DMS 273 (cell line): ENCODE measurements around the gene PSAPL1.

ENCODE experiments used
- DNase-seq: peaks from one replicate; lab custom pipeline; 2025; ENCODE audit not compliant: unreplicated experiment; lab: John Stamatoyannopoulos, UW

The PSAPL1 gene

DNA sequence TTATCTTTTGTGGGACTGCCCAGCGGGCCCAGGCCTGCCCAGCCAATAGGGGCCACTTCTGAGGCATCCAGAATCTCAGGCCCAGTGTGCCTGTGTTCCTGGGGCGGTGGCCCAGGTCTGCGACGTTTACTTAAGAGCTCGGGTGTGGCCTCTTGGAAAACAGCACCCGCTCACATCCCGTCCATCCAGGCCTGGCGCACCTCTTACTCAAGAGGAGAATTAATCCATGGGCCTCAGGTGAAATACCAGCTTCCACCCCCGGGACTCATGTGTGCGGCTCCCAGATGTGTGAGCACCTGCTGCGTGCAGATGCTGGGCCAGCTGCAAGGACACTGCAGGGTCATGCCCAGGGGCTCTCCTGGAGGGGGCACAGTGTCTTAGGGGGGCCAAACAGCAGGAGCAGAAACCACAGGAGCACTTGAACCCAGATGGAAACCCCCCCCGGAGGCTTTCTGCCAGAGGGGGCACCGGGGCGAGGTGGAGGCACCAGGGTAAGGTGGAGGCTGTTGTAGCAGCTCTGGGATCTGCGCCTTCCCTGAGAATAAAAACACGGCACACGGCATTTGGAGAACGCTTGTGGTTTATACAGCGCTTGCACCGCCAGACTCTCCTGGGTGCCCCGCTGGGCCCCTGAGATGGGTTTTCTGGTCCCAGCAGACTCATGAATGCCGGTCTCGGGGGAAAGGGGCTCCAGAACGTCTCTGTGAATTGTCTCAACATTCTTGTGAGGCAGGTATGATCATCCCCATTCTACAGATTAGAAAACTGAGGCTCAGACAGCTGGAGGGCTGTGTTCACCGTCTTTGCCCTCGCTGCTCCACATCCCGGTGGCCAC lies 2.8 kb downstream of the PSAPL1 start:
- DNase-seq = no peak

DNA sequence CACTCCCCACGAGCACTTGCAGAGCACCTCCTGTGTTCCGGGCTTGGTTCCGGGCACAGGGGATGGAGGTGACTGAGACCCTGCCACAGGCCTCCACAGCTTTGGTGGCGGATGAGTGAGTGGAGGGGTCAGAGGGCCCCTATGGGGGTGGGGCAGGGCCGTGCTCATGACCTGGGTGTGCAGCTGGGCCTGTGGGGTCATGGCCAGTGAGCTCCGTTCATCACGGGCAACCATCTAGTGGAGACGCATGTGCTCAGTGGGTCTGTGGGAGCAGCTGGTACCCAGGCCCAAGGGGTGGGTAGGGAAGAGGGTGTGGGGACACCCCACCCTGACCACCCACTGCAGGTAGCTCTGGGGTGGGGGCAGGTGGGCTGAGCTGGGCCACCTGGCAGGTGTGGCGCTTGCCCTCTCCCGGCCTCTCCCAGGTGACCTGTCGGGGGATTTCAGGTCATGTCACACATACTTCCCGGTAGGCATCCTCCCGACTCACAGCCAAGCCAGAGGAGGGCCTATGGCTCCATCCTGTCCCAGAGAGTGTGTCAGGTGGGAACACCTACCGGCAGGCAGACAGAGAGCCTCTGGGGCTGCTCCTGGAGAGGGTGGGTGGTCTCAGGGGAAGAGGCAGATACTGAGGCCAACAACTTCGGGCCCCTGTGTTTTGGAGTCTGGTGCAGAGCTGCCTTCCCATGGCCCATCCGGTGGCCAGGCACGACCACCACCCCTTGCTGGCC lies 3.6 kb downstream of the PSAPL1 start:
- DNase-seq = no peak

DNA sequence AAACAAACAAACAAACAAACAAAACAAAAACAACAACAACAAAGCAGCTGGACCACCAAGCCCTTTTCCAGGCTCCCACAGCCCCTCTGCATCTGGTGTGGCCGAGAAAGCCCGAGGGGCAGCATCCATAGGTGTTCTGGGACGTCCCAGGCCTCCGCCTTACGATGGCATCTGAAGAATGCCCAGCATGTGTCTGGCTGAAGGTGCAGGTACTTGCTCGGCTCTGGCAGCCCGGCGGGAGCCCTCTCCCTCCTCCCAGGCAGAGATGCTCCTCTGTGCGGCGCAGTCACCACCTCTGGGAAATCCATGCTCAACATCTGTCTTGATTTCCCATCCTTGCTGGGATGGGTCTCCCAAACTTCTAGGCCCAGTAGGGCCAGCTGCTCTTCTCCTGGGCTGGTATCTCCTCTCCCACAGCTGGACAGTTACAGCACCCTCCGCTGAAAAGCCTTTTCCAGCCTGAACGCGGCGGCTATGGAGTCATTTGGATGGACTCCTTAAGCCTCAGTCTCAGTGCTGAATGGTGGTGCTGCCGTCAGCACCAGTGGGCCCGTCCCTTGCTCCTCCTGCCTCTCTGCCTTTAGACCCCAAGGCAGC lies 4.3 kb downstream of the PSAPL1 start:
- no peak for DNase-seq

DNA sequence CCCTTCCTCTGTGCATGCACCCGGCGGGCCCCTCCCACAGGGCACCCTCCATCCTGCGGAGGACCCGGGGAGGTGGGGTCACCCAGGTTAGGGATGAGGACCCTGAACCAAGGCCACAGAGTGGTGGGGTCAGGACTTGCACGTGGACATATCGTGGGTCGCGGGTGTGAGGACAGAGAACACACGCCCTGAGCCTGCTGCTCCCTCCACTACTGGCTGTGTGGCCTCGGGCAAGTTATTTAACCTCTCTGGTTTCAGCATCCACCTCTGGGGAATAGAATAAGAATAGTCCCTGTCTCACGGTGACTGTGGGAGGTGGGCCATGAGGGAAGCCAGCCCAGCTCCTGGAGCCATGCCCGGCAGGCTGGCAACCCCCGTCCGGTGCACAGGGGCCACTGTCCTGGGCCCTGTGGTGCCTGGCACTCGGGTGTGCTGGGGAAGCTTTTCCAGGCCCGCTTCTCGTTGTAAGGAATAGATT lies 5.1 kb downstream of the PSAPL1 start:
- DNase-seq = no peak

DNA sequence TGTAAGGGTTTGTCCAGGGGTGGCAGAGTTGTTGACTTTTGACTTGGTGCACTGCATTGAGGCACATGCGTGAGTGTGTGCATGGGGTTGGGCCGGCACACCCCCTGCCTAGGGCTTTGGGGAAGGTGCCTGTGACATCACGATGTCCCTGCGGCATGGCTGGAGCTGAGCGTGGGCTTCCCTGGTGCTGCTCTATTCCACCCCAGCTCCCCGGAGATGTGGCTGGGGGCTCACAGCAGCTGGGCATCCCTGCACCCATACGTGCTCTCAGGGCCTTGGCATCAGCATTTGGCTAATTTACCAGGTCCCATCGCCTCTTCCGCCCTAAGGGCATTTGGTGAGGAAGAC lies 5.7 kb downstream of the PSAPL1 start:
- DNase-seq = no peak

DNA sequence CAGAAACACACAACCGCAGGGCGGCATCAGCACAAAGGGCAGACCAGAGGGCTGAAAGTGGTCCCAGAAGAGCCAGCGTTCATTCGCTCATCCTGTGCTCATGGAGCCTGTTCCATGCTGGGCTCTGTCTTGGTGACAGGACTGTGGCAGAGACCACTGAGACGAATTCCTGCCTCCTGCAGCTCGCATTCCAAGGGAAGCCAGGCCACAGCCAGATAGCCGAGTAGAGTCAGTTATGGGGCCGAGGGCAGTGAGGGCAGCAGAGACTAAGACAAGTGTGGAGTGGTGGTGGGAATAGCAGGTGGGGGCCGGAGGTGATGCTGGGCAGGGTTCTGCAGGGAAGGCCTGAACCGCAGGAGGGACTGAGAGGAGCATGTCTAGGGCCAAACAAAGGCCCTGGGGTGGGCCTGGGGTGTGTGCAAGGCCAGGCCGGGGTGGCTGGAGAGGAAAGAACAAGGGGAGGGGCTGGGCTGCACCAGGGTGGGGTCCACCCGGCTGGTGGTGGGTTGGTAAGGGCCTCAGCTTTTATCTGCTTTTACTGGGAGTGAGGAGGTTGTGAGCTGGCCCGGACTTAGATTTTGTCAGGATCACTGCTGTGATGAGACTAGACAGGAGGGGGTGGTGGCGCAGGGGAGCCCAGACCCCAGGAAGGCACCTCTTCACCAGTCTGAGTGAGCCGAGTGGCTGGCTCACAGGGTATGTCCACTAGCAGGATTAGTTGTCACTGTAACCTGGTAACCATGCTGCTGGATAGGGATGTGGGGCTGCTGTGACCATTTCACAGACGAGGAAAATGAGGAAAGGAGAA lies 6.3 kb downstream of the PSAPL1 start:
- no peak for DNase-seq

DNA sequence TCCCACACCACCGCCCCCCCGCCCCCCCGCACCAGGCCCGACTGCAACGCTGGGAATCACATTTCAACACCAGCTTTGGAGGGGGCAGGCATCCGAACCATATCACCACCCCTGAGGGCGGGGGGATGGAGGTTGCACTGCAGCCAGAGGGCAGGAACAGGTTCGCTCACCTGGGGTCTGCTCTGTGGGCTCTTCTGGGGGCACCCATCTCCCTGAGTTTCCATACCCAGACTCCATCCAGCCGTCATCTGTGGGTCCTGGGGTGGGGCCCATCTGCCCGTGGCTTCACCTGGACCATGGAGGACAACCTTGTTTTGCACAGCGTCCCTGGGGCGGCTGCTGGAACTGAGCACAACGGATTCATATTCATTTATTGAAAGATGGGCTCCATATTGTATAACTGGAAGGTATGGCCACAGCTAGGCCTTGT lies 6.9 kb downstream of the PSAPL1 start:
- DNase-seq = no peak

DNA sequence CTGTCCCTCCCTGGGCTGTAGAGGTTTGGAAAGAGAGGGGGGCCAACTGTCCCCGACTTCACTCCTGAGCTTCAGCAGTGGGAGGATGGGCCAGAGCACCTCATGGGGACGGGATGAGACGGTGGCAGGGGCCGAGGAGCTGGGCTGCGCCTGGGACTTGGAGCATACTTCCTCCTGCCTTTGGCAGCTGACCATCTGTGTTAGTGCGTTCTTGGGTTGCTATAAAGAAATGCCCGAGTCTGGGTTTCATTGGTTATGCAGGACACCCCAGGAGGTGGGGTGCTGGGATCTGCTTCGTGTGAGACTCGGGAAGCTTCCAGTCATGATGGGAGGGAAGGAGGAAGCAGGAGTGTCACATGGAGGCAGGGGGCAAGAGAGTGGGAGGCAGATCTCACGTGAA lies 7.4 kb downstream of the PSAPL1 start:
- no peak for DNase-seq

DNA sequence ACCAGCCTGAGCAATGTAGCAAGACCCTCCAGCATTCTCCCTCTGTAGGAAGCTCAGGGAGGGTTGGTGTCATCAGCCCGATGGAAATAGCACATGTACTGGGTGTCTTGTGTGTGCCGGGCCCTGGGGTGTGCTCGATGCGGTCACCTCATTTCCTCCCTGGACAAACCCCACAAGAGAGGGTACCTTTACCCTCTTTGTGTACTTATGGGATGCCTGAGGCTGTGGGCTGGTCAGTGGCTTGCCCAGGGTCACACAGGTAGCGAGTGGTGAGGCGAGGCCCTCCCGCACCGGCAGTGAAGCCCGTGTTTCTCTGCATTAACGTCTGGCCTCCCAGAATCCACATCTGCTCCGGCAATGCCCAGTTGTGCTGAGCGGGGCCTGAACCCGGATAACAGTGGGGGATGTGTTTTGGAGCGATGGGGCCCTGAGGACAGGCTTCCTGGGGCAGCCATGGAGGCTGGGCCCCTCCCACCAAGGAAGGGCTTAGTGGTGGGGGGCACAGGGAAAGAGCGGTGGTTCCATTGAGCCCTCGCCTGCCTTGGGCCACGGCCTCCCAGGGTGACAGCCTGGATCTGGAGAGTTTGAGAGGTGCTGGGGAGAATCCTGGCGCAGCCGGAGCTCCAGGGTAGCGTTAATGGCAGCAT lies 8.1 kb downstream of the PSAPL1 start:
- DNase-seq = no peak

DNA sequence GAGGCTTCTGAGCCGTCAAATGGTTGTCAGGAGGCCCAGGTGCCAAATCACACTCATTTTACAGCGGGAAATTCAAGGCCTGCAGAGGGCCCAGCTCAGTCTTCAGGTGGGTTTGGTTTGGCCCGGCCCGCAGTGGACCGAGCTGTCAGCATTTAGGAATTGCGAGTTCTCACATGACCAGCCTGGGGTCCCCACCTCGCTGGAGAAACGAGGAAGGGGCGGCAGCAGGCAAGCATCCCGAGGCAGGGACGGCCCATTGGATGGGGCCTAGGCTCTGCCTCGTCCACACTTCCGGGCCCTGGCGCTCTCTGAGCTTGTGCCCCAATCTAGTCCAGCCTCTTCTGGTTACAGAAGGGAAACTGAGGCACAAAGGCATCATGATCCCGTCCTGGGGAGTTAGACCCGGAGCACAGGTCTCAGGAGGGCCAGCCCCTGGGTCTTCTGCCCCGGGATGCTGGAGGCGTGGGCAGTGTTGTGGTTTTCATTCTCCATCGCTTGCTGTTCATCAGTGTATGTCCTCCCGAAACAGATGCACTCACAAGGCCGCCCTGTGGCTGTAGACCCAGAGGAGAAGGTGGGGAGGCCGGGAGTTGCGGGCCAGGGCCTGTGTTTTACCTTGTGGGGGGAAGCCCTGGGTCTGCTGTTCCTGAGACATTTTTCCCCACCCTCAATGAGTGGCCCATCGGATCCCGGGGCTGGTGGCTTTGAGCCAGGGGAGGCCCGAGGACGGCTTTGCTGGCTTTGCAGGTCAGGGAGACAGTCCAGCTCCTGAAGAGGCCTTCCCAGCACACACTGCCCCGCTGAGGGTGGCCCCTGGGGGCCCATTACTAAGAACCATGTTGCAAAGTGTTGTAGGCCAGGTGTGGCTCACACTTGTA lies 8.9 kb downstream of the PSAPL1 start:
- DNase-seq = no peak

DNA sequence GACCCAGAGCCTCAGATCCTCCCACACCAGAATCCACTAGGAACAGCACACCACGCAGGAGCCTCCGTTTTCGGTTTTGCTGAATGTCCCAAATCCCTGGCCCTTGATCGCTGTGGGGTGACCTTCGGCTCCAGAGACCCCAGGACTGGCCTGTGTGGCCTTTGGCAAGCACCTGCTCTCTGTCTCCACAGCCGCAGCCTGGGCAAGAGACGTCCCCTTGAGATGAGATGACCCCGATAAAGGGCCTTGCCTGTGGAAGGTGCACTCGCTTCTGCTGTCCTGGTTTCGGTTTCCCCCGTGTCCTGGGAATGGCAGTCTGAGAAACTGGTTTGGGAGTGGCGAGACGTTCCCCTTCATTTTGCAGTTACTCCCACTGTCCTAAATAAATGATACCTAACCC lies 9.6 kb downstream of the PSAPL1 start:
- no peak for DNase-seq

DNA sequence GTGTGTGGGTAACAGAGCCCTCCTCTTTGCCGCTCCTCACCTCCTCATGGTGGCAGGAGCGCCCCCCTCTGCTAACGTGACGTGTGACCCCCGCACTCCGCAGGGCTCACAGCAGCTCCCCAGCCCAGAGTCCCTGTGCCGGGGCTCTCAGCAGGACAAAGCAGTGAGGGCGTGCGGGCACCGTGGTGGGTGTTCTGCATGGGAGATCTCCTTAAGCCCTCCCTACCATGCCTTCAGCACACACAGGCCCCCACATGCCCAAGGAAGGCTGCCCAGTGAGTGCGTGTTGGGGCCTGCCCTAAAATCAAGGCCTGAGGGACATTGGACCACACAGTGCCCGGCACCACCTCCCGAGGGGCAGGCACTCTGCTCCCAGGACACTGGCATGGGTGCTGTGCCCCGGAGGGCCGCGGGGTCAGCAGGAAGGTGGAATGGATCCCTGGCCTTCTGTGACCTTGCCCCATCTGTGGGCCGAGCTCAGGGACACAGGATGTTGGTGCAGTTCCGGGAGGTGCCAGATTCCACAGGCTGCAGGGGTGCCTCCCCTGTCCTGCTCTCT lies 10.1 kb downstream of the PSAPL1 start:
- no peak for DNase-seq

DNA sequence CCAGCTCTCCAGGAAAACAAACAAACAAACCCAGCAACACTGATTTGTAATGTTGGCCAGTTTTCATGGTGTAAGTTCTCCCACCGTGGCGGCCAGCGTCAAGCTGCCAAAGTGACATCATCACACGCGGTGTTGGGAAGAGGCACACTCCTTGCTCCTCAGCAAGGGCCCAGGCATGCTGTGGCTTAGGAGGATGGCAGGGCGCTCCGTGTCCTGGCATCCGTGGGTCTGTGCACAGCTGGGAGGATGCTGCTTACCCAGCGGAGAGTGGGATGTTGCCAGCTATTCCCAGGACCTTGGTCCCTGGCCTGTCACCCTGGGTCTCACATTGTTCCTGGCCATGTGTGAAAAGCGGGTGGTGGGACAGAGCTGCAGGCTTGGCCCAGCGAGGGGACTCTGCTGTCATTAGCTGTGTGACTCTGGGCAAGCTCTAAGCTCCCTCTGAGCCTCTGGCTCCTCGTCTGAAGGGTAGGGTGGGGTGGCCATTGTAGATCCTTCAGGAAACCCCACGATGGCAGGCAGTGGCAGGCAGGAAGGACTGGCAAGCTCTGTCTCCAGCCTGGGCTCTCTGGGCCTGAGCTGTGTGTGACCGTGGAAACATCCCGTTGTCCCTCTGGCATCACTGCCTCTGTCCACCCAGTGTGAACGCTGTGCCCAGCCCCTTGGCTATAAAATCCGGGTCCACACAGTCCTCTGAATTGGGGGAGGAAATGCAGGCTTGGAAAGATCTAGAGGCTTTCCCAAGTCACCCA lies 10.8 kb downstream of the PSAPL1 start:
- DNase-seq = no peak

DNA sequence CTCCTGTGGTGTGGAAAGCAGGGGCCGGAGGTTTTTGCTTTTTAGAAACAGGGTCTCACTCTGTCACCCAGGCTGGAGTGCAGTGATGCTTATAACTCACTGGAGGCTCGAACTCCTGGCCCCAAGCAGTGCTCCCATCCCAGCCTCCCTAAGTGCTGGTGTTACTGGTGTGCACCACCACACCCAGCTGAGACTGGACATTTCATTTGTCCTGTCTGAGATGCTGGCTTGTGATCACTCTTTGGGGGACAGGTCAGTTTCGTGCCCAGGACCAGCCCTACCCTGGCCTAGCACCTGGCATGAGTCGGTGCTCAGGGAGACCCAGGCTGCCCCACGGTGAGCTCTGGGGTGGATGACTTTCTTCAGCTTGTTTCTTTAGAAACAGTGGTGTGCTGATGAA lies 11.3 kb downstream of the PSAPL1 start:
- no peak for DNase-seq

DNA sequence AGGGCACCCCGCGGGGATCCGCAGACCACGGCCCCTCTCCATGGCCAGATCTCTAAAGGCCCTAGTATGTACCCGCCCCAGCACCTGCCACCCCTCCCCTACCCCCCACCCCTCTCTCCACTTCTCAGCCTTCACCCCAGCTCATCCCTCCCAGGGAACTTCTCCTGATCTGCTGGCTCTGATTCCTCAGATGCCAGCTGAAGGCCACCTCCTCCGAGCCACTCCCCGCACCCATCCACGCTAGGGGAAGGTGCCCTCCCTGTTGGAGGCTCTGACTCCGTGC lies 11.9 kb downstream of the PSAPL1 start:
- no peak for DNase-seq

DNA sequence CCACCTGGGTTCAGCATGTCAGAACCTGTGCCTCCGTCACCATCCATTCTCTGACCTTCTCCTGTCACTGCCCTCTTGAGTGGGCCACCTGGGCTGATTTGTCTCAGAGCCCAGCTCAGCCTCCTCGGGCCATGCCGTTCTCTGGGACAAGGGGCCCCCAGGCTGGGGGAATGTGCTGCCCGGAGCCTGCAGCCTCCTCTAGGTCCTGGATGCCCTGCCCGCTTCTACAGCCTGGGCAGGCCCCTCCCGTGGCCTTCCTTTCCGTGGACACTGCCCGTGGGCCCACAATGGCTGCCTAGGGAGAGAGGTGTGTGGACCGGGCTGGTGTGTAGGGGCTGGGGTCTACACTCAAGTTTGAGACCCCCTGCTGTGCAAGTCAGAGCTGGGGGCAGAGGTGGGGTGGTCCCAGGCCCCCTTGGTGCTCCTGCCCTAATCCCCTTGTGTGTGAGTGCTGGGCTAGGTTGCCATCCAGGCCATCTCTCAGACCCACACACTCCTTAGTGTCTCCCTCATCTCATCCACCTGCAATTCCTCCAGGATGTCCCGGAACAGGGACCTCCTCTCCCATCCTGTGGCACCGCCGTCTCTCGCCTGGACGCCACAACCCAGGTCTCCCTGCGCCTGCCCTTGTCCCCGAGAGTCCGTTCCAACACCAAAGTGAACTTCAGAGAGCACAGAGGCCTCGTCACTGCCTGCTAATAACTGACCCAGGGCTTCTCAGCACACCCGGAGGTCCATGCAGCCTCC lies 12.4 kb downstream of the PSAPL1 start:
- no peak for DNase-seq

DNA sequence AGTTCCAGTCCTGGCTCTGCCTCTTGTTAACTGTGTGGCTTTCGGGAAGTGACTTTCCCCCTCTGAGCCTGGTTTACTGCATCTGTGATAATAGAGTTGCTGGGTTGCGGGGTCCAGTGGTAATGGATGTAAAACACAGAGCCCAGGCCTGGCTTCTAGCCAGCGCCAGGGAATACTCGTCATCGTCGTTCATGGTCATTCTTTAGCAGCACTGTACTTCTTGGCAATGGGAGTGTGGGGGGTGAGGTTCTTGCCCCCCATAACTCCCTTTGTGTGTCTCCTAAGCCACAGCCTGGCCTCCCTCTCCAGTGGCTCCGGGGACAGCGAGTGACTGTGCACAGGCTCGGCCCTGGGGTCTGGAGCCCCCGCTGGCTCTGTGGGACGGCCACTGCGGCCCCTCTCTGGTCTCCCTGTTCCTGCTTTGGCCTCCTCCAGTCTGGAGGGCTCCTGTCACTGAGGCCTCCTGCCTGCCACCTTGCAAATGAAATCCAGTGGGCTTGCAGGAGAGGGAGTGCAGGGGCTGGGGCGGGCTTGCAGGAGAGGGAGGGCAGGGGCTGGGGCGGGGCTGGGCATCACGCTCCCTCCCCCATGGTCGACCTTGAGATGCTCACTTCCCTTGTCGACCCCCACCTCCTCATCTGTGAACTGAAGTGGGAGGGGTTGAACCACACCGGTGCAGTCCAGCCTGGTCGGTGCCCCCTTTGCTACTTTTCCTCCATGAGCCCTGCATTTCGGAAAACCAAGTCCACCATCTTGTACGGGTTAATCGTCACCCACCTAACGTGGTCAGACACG lies 13.2 kb downstream of the PSAPL1 start:
- DNase-seq = no peak

DNA sequence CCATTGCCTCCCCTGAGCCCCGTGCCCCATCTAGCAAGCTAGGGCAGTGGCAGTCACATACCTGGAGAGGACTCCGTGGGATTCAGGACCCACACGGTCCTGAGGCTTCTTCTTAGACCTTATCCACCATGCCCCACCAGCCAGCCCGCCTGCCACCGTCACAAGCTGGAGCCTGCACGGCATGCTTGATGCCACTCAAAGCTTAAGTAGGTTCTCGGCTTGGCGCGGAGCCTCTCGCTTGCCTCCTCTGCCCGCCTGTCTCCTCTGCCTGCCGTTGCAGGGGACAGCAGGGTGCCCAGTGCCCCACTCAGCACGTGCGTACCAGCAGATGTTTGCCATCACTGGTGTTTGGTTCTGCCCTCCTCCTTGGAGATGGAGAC lies 14.1 kb downstream of the PSAPL1 start:
- DNase-seq = no peak
